Endothelial cell of umbilical vein (primary cell): Measurements from ENCODE around the gene WDR82. TPM values are rescaled to one million over a fixed set of nuclear protein-coding genes. Genes with fewer than 3 reads are reported as not detected.

ENCODE experiments used
- BruUV-seq: library from RNA; stranded (reverse); fragments of 400-500 nt; replicated peaks from 2 replicates; lab custom pipeline; 2021; lab: Mats Ljungman, UMichigan
- CTCF ChIA-PET: fragments of 300-600, 350-600 bp; sonication (Branson Sonifier 250); formaldehyde crosslinking; loops from one replicate; lab custom pipeline; 2021; ENCODE audit warnings: antibody characterized with exemption, inconsistent platforms; lab: Charles Lee
- POLR2A ChIA-PET: fragments of 300-600, 350-600 bp; sonication (Branson Sonifier 250); formaldehyde crosslinking; loops from one replicate; lab custom pipeline; 2021; ENCODE audit warnings: antibody characterized with exemption, inconsistent platforms; lab: Charles Lee
- DNase-seq: peaks from one replicate; pipeline ENCODE4 v3.0.0-alpha.2; 2011; ENCODE audit warnings: low read depth, low spot score
- FAIRE-seq: peaks from 2 replicates; lab custom pipeline; 2011; peaks lifted over from hg19 to GRCh38; lab: Jason Lieb, UNC
- H2AFZ ChIP-seq: 2 replicates; pipeline ENCODE4 v1.6.0; 2012; ENCODE audit warnings: low read depth, low read length, control low read depth, inconsistent platforms
- H3K27ac ChIP-seq: 2 replicates; pipeline ENCODE4 v1.5.1; 2011; ENCODE audit warnings: low read depth, mild to moderate bottlenecking, control low read depth, low read length, moderate library complexity; ENCODE audit not compliant: insufficient read depth
- H3K27me3 ChIP-seq, 2 experiments: 2 replicates each; pipeline versions ENCODE4 v1.6.0 to v1.6.1; 2011; ENCODE audit warnings: low read length in 2 of 2, mixed read lengths in 1 of 2; ENCODE audit not compliant: control insufficient read depth in 2 of 2, insufficient read depth in 2 of 2
- H3K36me3 ChIP-seq, 2 experiments: 2 replicates in 1 of 2; 3 replicates in 1 of 2; pipeline ENCODE4 v1.5.1; 2011; ENCODE audit warnings: low read length in 2 of 2, mild to moderate bottlenecking in 1 of 2, moderate library complexity in 1 of 2; ENCODE audit not compliant: control insufficient read depth in 2 of 2, insufficient read depth in 2 of 2; ENCODE audit errors: extremely low read depth in 1 of 2
- H3K4me1 ChIP-seq: 3 replicates; pipeline ENCODE4 v1.5.1; 2011; ENCODE audit warnings: mild to moderate bottlenecking, low read length; ENCODE audit not compliant: control insufficient read depth, insufficient read depth; ENCODE audit errors: extremely low read depth
- H3K4me2 ChIP-seq: 2 replicates; pipeline ENCODE4 v1.6.1; 2011; ENCODE audit warnings: low read length, control low read depth, mixed read lengths; ENCODE audit not compliant: insufficient read depth
- H3K4me3 ChIP-seq, 3 experiments: fragments of 200-600 bp in 1 of 3; sonication (generic), shearing (Covaris generic) in 1 of 3; replicated peaks in 1 of 3; 2 replicates each; pipeline ENCODE4 v1.5.1; 2011 to 2016; ENCODE audit warnings: control low read depth in 3 of 3, low read length in 3 of 3, mild to moderate bottlenecking in 2 of 3, inconsistent platforms in 1 of 3, low read depth in 1 of 3, moderate library complexity in 1 of 3; ENCODE audit not compliant: insufficient read depth in 1 of 3
- H3K79me2 ChIP-seq: 2 replicates; pipeline ENCODE4 v1.6.0; 2012; ENCODE audit warnings: low read length, inconsistent platforms; ENCODE audit not compliant: control insufficient read depth, insufficient read depth
- H3K9ac ChIP-seq: replicated peaks from 2 replicates; pipeline ENCODE3; 2011; ENCODE audit warnings: low read length, control low read depth; ENCODE audit not compliant: insufficient read depth; ENCODE audit errors: extremely low read depth
- H3K9me1 ChIP-seq: replicated peaks from 3 replicates; pipeline ENCODE4 v1.6.0; 2011; ENCODE audit warnings: mild to moderate bottlenecking, low read length; ENCODE audit not compliant: control insufficient read depth, insufficient read depth; ENCODE audit errors: extremely low read depth
- H3K9me3 ChIP-seq: replicated peaks from 2 replicates; pipeline ENCODE4 v1.5.1; 2012; ENCODE audit warnings: low read length, inconsistent platforms; ENCODE audit not compliant: control insufficient read depth, insufficient read depth
- H4K20me1 ChIP-seq: replicated peaks from 2 replicates; pipeline ENCODE3; 2011; ENCODE audit warnings: mild to moderate bottlenecking, low read length; ENCODE audit not compliant: control insufficient read depth, insufficient read depth; ENCODE audit errors: extremely low read depth
- EZH2 ChIP-seq: IDR thresholded peaks from 2 replicates; pipeline ENCODE4 v1.6.1; 2012; ENCODE audit warnings: borderline replicate concordance, low read depth, mild to moderate bottlenecking, moderate library complexity, low read length, inconsistent platforms; ENCODE audit not compliant: severe bottlenecking
- FOS ChIP-seq: IDR thresholded peaks from 2 replicates; pipeline ENCODE4 v1.6.1; 2011; ENCODE audit warnings: mild to moderate bottlenecking, low read length, moderate library complexity, borderline replicate concordance; ENCODE audit not compliant: insufficient read depth
- GATA2 ChIP-seq: IDR thresholded peaks from 2 replicates; pipeline ENCODE4 v1.7.0; 2011; ENCODE audit warnings: low read depth, mild to moderate bottlenecking, moderate library complexity, mixed read lengths, low read length; ENCODE audit not compliant: insufficient read length, insufficient read depth
- JUN ChIP-seq: IDR thresholded peaks from 2 replicates; pipeline ENCODE4 v1.6.1; 2011; ENCODE audit warnings: borderline replicate concordance, low read depth; ENCODE audit not compliant: insufficient read length, insufficient read depth
- MYC ChIP-seq: IDR thresholded peaks from one replicate; pipeline ENCODE4 v1.6.1; 2011; ENCODE audit warnings: mild to moderate bottlenecking, low read depth, low read length
- POLR2A ChIP-seq: IDR thresholded peaks from 2 replicates; pipeline ENCODE4 v1.6.1; 2012; ENCODE audit warnings: low read depth, mild to moderate bottlenecking, control low read depth, low read length
- POLR2AphosphoS5 ChIP-seq: IDR thresholded peaks from 2 replicates; pipeline ENCODE4 v1.6.1; 2012; ENCODE audit warnings: low read depth, mild to moderate bottlenecking, control low read depth, low read length, moderate library complexity; ENCODE audit not compliant: insufficient read depth
- dilution Hi-C: fragments of 300-500 bp; cut with MboI; formaldehyde crosslinking; loops from one replicate; pipeline ENCODE4 v1.15.0; 2019; ENCODE audit warnings: low sequenced_read_pairs; ENCODE audit not compliant: extremely low pct_ligation_motif_present
- intact Hi-C: fragments of 100-400 bp; cut with micrococcal nuclease; formaldehyde crosslinking; loops from one replicate; pipeline ENCODE4 v1.10.0; 2022
- polyA plus RNA-seq, 4 experiments: library from polyadenylated mRNA; depleted of rRNA in 3 of 4; stranded (reverse) in 3 of 4; unstranded in 1 of 4; fragments of >200 nt; gene quantifications; 2 replicates each; pipeline versions ENCODE4 v1.2.1 to v1.2.3, GENCODE V29; 2011 to 2012; ENCODE audit warnings: missing spikeins in 1 of 4
- total RNA-seq: library from RNA; stranded (reverse); gene quantifications from 2 replicates; pipeline ENCODE4 v1.2.3, GENCODE V29; 2021
- TF ChIP-seq, protein P1 (sequence below), 2 donors: IDR thresholded peaks; 1 replicate in 1 of 2; 2 replicates in 1 of 2; pipeline ENCODE4 v1.5.1; 2011; ENCODE audit warnings: low read length in 2 of 2, mild to moderate bottlenecking in 2 of 2, moderate library complexity in 2 of 2, control low read depth in 1 of 2, inconsistent platforms in 1 of 2, low read depth in 1 of 2; ENCODE audit not compliant: insufficient read depth in 1 of 2; ENCODE audit errors: extremely low read depth in 1 of 2
- TF ChIP-seq, protein P2 (sequence below): IDR thresholded peaks from 2 replicates; pipeline ENCODE4 v1.6.1; 2011; ENCODE audit not compliant: insufficient read depth, insufficient read length

Gene WDR82
- total and polyA plus RNA-seq, 2 donors (not counting 3 experiments of a cell fraction or from before 2014, with no cell fraction given): 39.9 to 71.3 TPM

- TF ChIP-seq GATA2 (no peak), POLR2A (no peak), FOS (peak; percentile 76), JUN (peak; percentile 69)
- POLR2A ChIA-PET: no interaction called here
Observed at GRCh38 chr3:52313774-52314188, 35.3 kb upstream of the WDR82 start.

GRCh38 chr3:52313188-52313773 is 34.8 kb upstream of the WDR82 start:
- dilution Hi-C loops: no loop called here
- H3K9me3 ChIP-seq: no peaks in the 10 kb centered on the region
- H2AFZ ChIP-seq: peak overlapping the region; percentile 39
- H4K20me1 ChIP-seq: no peaks in the 10 kb centered on the region
- no peaks in the 10 kb centered on the region for H3K27me3 ChIP-seq
- TF ChIP-seq FOS (no peak), GATA2 (no peak), EZH2 (no peak), JUN (no peak), POLR2AphosphoS5 (no peak), MYC (no peak), POLR2A (no peak)
- TF ChIP-seq, protein P1, sequence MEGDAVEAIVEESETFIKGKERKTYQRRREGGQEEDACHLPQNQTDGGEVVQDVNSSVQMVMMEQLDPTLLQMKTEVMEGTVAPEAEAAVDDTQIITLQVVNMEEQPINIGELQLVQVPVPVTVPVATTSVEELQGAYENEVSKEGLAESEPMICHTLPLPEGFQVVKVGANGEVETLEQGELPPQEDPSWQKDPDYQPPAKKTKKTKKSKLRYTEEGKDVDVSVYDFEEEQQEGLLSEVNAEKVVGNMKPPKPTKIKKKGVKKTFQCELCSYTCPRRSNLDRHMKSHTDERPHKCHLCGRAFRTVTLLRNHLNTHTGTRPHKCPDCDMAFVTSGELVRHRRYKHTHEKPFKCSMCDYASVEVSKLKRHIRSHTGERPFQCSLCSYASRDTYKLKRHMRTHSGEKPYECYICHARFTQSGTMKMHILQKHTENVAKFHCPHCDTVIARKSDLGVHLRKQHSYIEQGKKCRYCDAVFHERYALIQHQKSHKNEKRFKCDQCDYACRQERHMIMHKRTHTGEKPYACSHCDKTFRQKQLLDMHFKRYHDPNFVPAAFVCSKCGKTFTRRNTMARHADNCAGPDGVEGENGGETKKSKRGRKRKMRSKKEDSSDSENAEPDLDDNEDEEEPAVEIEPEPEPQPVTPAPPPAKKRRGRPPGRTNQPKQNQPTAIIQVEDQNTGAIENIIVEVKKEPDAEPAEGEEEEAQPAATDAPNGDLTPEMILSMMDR (IDR thresholded peaks at IDR 0.05; ENCODE audit: extremely low read depth in 1 of 2, insufficient read depth in 1 of 2, low read depth in 1 of 2, low read length in 2 of 2): no peak
- TF ChIP-seq, protein P2, sequence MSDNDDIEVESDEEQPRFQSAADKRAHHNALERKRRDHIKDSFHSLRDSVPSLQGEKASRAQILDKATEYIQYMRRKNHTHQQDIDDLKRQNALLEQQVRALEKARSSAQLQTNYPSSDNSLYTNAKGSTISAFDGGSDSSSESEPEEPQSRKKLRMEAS: no peak
- ChIA-PET CTCF (interaction anchor here (2.9 kb wide), 1 partner anchor 26 kb away, joined by 8 read pairs; no protein-coding TSS in a partner anchor), POLR2A (no interaction called here)
- H3K79me2 ChIP-seq: no peaks in the 10 kb centered on the region
- peaks cover 19% of the 10 kb centered on the region for H3K4me1 ChIP-seq
- H3K4me3 ChIP-seq: no peak overlapping the region
- FAIRE-seq: no peak
- peak overlapping the region; percentile 5 for H3K4me2 ChIP-seq
- no peak overlapping the region for H3K9ac ChIP-seq
- H3K36me3 ChIP-seq: no peaks in the 10 kb centered on the region
- peak overlapping the region; percentile 54 for H3K27ac ChIP-seq
- H3K9me1 ChIP-seq: no peaks in the 10 kb centered on the region
- intact Hi-C loops: loop anchor here (1.0 kb wide), 1 partner anchor 22 kb away; no protein-coding TSS in a partner anchor
- DNase-seq: no peak
- no TSS peak for BruUV-seq

More at GRCh38 chr3:52313774-52314188, 35.3 kb upstream of the WDR82 start:
- FAIRE-seq (peak; percentile 99), DNase-seq (peak; percentile 78)
- dilution Hi-C loops: no loop called here
- H3K27ac ChIP-seq: peak overlapping the region; percentile 54
- no peak overlapping the region for H3K4me3 ChIP-seq
- H4K20me1 ChIP-seq: no peaks in the 10 kb centered on the region
- peak overlapping the region; percentile 5 for H3K4me2 ChIP-seq
- H3K9me3 ChIP-seq: no peaks in the 10 kb centered on the region
- peaks cover 19% of the 10 kb centered on the region for H3K4me1 ChIP-seq
- intact Hi-C loops: loop anchor here (1.0 kb wide), 1 partner anchor 22 kb away; no protein-coding TSS in a partner anchor
- H3K9ac ChIP-seq: peak overlapping the region; percentile 26
- BruUV-seq: no TSS peak
- H3K79me2 ChIP-seq: no peaks in the 10 kb centered on the region
- CTCF ChIA-PET: interaction anchor here (2.9 kb wide), 1 partner anchor 26 kb away, joined by 8 read pairs; no protein-coding TSS in a partner anchor
- H2AFZ ChIP-seq: peak overlapping the region; percentile 39
- no peaks in the 10 kb centered on the region for H3K9me1 ChIP-seq
- no peaks in the 10 kb centered on the region for H3K36me3 ChIP-seq
- H3K27me3 ChIP-seq: no peaks in the 10 kb centered on the region
